Tibial artery (tissue), 4 donors: ENCODE data around the gene PER3.

Experiments
- DNase-seq, 2 donors: peaks; one replicate each; pipeline ENCODE4 v3.0.0-alpha.2; 2019
- H3K27ac ChIP-seq, 2 donors: fragments of 200-600 bp; sonication (generic) in 1 of 2; 1 replicate in 1 of 2; 2 replicates in 1 of 2; pipeline ENCODE4 v1.5.1; 2018 to 2019; ENCODE audit warnings: mild to moderate bottlenecking in 1 of 2
- H3K27me3 ChIP-seq, 2 donors: fragments of 200-600 bp; sonication (generic) in 1 of 2; one replicate each; pipeline versions ENCODE4 v1.5.1 to v1.6.0; 2016 to 2019
- H3K36me3 ChIP-seq, 3 donors: fragments of 200-600 bp; sonication (generic) in 2 of 3; one replicate each; pipeline ENCODE4 v1.5.1; 2016 to 2019; ENCODE audit warnings: mild to moderate bottlenecking in 2 of 3
- H3K4me1 ChIP-seq, 4 donors: fragments of 200-600 bp; sonication (generic) in 2 of 4; 1 replicate in 3 of 4; 2 replicates in 1 of 4; pipeline ENCODE4 v1.5.1; 2016 to 2019
- H3K4me3 ChIP-seq, 2 donors: fragments of 200-600 bp; sonication (generic) in 1 of 2; 1 replicate in 1 of 2; 2 replicates in 1 of 2; pipeline ENCODE4 v1.5.1; 2018 to 2019; ENCODE audit warnings: mild to moderate bottlenecking in 2 of 2
- H3K9me3 ChIP-seq, 3 donors: fragments of 200-600 bp; sonication (generic) in 1 of 3; one replicate each; pipeline ENCODE4 v1.5.1; 2016 to 2019
- intact Hi-C: fragments of 100-400 bp; cut with DNase I; formaldehyde crosslinking; loops from one replicate; pipeline ENCODE4 v1.15.0; 2023; ENCODE audit warnings: low total_unique reads
- TF ChIP-seq, protein P1 (sequence below), 2 experiments: fragments of 200-600 bp in 1 of 2; fragments of 450-650 bp in 1 of 2; IDR thresholded peaks; one replicate each; pipeline ENCODE4 v1.5.1; 2017 to 2019; ENCODE audit warnings: antibody characterized with exemption in 2 of 2, mild to moderate bottlenecking in 1 of 2, moderate library complexity in 1 of 2

Gene PER3

GRCh38 chr1:7754234-7754633 is 29.9 kb upstream of the PER3 start:
- Histone ChIP-seq H3K9me3 (no peaks in the 10 kb centered on the region), H3K27ac (no peak overlapping the region), H3K36me3 (no peaks in the 10 kb centered on the region), H3K27me3 (no peaks in the 10 kb centered on the region), H3K4me1 (peaks cover 0 to 2% (median 0%) of the 10 kb centered on the region in 4 donors), H3K4me3 (no peak overlapping the region)
- no peak for DNase-seq
- intact Hi-C loops, result loop anchor here (2.0 kb wide), 1 partner anchor 89 kb away; no protein-coding TSS in a partner anchor
- TF ChIP-seq, protein P1, sequence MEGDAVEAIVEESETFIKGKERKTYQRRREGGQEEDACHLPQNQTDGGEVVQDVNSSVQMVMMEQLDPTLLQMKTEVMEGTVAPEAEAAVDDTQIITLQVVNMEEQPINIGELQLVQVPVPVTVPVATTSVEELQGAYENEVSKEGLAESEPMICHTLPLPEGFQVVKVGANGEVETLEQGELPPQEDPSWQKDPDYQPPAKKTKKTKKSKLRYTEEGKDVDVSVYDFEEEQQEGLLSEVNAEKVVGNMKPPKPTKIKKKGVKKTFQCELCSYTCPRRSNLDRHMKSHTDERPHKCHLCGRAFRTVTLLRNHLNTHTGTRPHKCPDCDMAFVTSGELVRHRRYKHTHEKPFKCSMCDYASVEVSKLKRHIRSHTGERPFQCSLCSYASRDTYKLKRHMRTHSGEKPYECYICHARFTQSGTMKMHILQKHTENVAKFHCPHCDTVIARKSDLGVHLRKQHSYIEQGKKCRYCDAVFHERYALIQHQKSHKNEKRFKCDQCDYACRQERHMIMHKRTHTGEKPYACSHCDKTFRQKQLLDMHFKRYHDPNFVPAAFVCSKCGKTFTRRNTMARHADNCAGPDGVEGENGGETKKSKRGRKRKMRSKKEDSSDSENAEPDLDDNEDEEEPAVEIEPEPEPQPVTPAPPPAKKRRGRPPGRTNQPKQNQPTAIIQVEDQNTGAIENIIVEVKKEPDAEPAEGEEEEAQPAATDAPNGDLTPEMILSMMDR (IDR thresholded peaks at IDR 0.05), result no peak

GRCh38 chr1:7755448-7755847 is 28.6 kb upstream of the PER3 start:
- Histone ChIP-seq H3K9me3 (no peaks in the 10 kb centered on the region), H3K4me1 (peaks cover 0 to 2% (median 0%) of the 10 kb centered on the region in 4 donors), H3K27me3 (no peaks in the 10 kb centered on the region), H3K4me3 (no peak overlapping the region), H3K27ac (no peak overlapping the region), H3K36me3 (no peaks in the 10 kb centered on the region)
- no peak for DNase-seq
- intact Hi-C loops, result loop anchor here (2.0 kb wide), 1 partner anchor 91 kb away; no protein-coding TSS in a partner anchor
- TF ChIP-seq, protein P1 (IDR thresholded peaks at IDR 0.05), result no peak

DNA sequence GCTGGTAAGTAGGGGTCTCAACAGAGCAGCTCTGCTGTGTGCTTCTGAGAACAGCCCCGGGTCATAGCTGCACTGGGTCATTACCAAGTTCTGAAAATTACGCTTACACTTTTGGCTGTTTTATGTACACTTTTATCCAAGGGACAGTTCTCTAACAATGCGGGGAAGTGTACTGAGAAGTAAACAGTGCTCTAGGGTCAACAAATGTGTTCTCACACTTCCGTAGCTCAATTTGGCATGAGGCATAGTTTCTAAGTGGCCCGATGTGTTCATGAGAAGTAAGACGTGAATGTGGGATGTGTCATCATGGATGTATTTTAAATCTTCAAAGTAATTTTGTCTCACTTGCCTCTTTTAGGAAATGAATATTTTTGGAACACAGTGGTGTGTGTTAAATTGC is 23.8 kb upstream of the PER3 start:
- Histone ChIP-seq H3K4me1 (no peaks in the 10 kb centered on the region), H3K9me3 (no peaks in the 10 kb centered on the region), H3K27me3 (no peaks in the 10 kb centered on the region), H3K27ac (no peak overlapping the region), H3K4me3 (no peak overlapping the region), H3K36me3 (no peaks in the 10 kb centered on the region)
- DNase-seq, result no peak
- TF ChIP-seq, protein P1 (IDR thresholded peaks at IDR 0.05), result no peak
- intact Hi-C loops, result no loop called here

DNA sequence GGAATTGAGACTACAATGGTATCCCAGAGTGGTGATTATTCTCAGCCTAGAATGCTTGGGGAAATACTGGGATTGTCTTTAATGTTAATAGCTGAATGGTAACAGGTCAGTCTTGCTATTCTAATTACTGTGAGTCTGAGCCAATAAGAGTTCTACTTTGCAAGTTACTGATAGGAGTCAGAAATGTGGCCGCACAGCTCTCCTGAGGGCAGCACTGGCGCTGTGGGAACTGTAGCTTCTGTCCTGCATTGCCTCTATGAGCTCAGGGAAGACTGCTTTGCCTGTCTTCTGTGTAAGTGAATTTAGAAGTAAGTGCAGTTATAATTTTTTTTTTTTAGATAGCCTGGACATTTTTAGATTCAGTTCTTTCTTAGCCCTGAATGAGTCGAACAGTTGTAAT is 23.0 kb upstream of the PER3 start:
- TF ChIP-seq, protein P1 (IDR thresholded peaks at IDR 0.05), result no peak
- Histone ChIP-seq H3K27ac (no peak overlapping the region), H3K36me3 (no peaks in the 10 kb centered on the region), H3K9me3 (no peaks in the 10 kb centered on the region), H3K27me3 (no peaks in the 10 kb centered on the region), H3K4me1 (no peaks in the 10 kb centered on the region), H3K4me3 (no peak overlapping the region)
- no peak for DNase-seq
- intact Hi-C loops, result no loop called here

GRCh38 chr1:7767176-7767575 is 16.9 kb upstream of the PER3 start:
- intact Hi-C loops, result loop anchor here (5.0 kb wide), 1 partner anchor 60 kb away; no protein-coding TSS in a partner anchor
- Histone ChIP-seq H3K4me1 (peaks cover 0 to 13% (median 6%) of the 10 kb centered on the region in 4 donors), H3K4me3 (no peak overlapping the region), H3K27me3 (no peaks in the 10 kb centered on the region), H3K9me3 (no peaks in the 10 kb centered on the region), H3K27ac (no peak overlapping the region), H3K36me3 (no peaks in the 10 kb centered on the region)
- TF ChIP-seq, protein P1 (IDR thresholded peaks at IDR 0.05), result no peak
- no peak for DNase-seq

DNA sequence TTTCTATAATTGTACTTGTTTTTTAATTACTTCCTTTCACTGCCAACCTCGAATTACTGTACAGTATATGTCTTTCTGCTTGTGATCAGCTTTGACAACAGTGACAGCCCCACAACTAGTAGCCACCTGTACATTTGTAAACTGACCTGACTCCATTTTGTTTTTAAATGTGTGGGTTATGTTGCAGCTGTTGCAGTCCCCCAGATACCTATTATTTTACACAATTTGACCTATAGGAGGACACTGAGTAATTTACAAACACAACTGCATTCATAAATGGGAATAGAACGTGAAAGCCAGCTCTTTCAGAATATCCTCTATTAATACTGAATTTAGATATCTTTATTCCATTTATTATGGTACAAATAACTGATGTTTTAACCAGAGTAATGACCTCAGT is 15.5 kb upstream of the PER3 start:
- intact Hi-C loops, result loop anchor here (5.0 kb wide), 1 partner anchor 61 kb away; no protein-coding TSS in a partner anchor
- Histone ChIP-seq H3K9me3 (no peaks in the 10 kb centered on the region), H3K36me3 (peaks cover 0 to 3% (median 1%) of the 10 kb centered on the region in 3 donors), H3K27ac (no peak overlapping the region), H3K4me3 (no peak overlapping the region), H3K4me1 (peaks cover 0 to 25% (median 13%) of the 10 kb centered on the region in 4 donors), H3K27me3 (no peaks in the 10 kb centered on the region)
- no peak for DNase-seq
- TF ChIP-seq, protein P1 (IDR thresholded peaks at IDR 0.05), result no peak
